Glutamatergic neuron (in vitro differentiated cells): ENCODE data around the gene SLC39A9. TPM values are rescaled to one million over a fixed set of nuclear protein-coding genes. Genes with fewer than 3 reads are reported as not detected.
"Not testable (repeated sequence)": the region's sequence is repeated elsewhere in the genome, so short reads cannot be mapped to it uniquely, and the experiment has no call there.

Experiments
- DNase-seq: peaks from one replicate; pipeline ENCODE4 v3.0.0; 2022
- H3K27ac Mint-ChIP-seq: one replicate; pipeline ENCODE4 v1.8.0; 2020; ENCODE audit warnings: mild to moderate bottlenecking, mixed read lengths, inconsistent platforms; ENCODE audit not compliant: unreplicated experiment
- H3K27me3 Mint-ChIP-seq: one replicate; pipeline ENCODE4 v1.8.0; 2020; ENCODE audit warnings: mild to moderate bottlenecking, moderate library complexity, mixed read lengths, inconsistent platforms; ENCODE audit not compliant: unreplicated experiment
- H3K36me3 Mint-ChIP-seq: one replicate; pipeline ENCODE4 v1.8.0; 2020; ENCODE audit warnings: mild to moderate bottlenecking, mixed read lengths, inconsistent platforms; ENCODE audit not compliant: unreplicated experiment
- H3K4me1 Mint-ChIP-seq: one replicate; pipeline ENCODE4 v1.8.0; 2020; ENCODE audit warnings: mild to moderate bottlenecking, low read depth, mixed read lengths, inconsistent platforms; ENCODE audit not compliant: unreplicated experiment
- H3K4me3 Mint-ChIP-seq: one replicate; pipeline ENCODE4 v1.8.0; 2020; ENCODE audit warnings: mild to moderate bottlenecking, mixed read lengths, inconsistent platforms; ENCODE audit not compliant: unreplicated experiment
- H3K9me3 Mint-ChIP-seq: one replicate; pipeline ENCODE4 v1.8.0; 2020; ENCODE audit warnings: mild to moderate bottlenecking, moderate library complexity, mixed read lengths, inconsistent platforms; ENCODE audit not compliant: unreplicated experiment
- CTCF ChIP-seq: fragments of 200-600 bp; sonication (generic); IDR thresholded peaks from one replicate; pipeline ENCODE4 v1.5.0; 2021; ENCODE audit not compliant: partially characterized antibody, unreplicated experiment
- total RNA-seq: library from RNA; stranded (reverse); fragmentation: NEBNext Ultra II Directional; extraction: Animal tissue kit (Norgen Biotek cat#: 25700); gene quantifications from one replicate; pipeline ENCODE4 v1.2.1, GENCODE V29; 2021; ENCODE audit not compliant: unreplicated experiment

Gene SLC39A9
- total RNA-seq, 1 donor from 2014 or later = 56.4 TPM

- H3K9me3 Mint-ChIP-seq = peaks cover 2% of the 10 kb centered on the region
- no peak for DNase-seq
- TF ChIP-seq CTCF = peak; percentile 41
- no peak overlapping the region for H3K27ac Mint-ChIP-seq
- H3K4me3 Mint-ChIP-seq = no peak overlapping the region
- peaks cover 4% of the 10 kb centered on the region for H3K27me3 Mint-ChIP-seq
- no peaks in the 10 kb centered on the region for H3K36me3 Mint-ChIP-seq
- H3K4me1 Mint-ChIP-seq = no peaks in the 10 kb centered on the region
These were observed 76.8 kb downstream of the SLC39A9 start for GRCh38 chr14:69475194-69475818.

GRCh38 chr14:69476824-69477450 is 78.4 kb downstream of the SLC39A9 start:
- not testable (repeated sequence) for H3K27ac Mint-ChIP-seq, DNase-seq, H3K27me3 Mint-ChIP-seq, H3K4me1 Mint-ChIP-seq, H3K4me3 Mint-ChIP-seq, H3K9me3 Mint-ChIP-seq, H3K36me3 Mint-ChIP-seq

- H3K27ac Mint-ChIP-seq, DNase-seq, H3K4me1 Mint-ChIP-seq, H3K4me3 Mint-ChIP-seq, H3K36me3 Mint-ChIP-seq, H3K27me3 Mint-ChIP-seq, H3K9me3 Mint-ChIP-seq: not testable (repeated sequence)
These were observed 79.6 kb downstream of the SLC39A9 start for GRCh38 chr14:69478055-69478454.

GRCh38 chr14:69479696-69480095 is 81.2 kb downstream of the SLC39A9 start:
- H3K9me3 Mint-ChIP-seq = peaks cover 7% of the 10 kb centered on the region
- no peak for TF ChIP-seq CTCF
- H3K4me3 Mint-ChIP-seq = no peak overlapping the region
- no peaks in the 10 kb centered on the region for H3K4me1 Mint-ChIP-seq
- DNase-seq = no peak
- H3K27me3 Mint-ChIP-seq = peaks cover 12% of the 10 kb centered on the region
- no peak overlapping the region for H3K27ac Mint-ChIP-seq
- peaks cover 7% of the 10 kb centered on the region for H3K36me3 Mint-ChIP-seq

GRCh38 chr14:69480136-69480535 is 81.6 kb downstream of the SLC39A9 start:
- H3K27me3 Mint-ChIP-seq = peaks cover 13% of the 10 kb centered on the region
- H3K4me1 Mint-ChIP-seq = no peaks in the 10 kb centered on the region
- peaks cover 7% of the 10 kb centered on the region for H3K36me3 Mint-ChIP-seq
- DNase-seq = no peak
- no peak for TF ChIP-seq CTCF
- no peak overlapping the region for H3K4me3 Mint-ChIP-seq
- no peak overlapping the region for H3K27ac Mint-ChIP-seq
- peaks cover 7% of the 10 kb centered on the region for H3K9me3 Mint-ChIP-seq

- TF ChIP-seq CTCF = no peak
- no peak for DNase-seq
- H3K9me3 Mint-ChIP-seq = peaks cover 10% of the 10 kb centered on the region
- H3K27me3 Mint-ChIP-seq = peaks cover 21% of the 10 kb centered on the region
- peaks cover 3% of the 10 kb centered on the region for H3K4me1 Mint-ChIP-seq
- H3K4me3 Mint-ChIP-seq = no peak overlapping the region
- no peak overlapping the region for H3K27ac Mint-ChIP-seq
- peaks cover 7% of the 10 kb centered on the region for H3K36me3 Mint-ChIP-seq
These were observed 83.5 kb downstream of the SLC39A9 start for GRCh38 chr14:69481815-69482568.
